WTC11 (cell line): ENCODE measurements around the gene EMILIN3. TPM values are rescaled to one million over a fixed set of nuclear protein-coding genes. Genes with fewer than 3 reads are reported as not detected.

Experiments used
- ATAC-seq: fragments of 200-7000 bp; cut with Tn5 transposase; 2 replicates; pipeline ENCODE4 v1.10.0; 2021; ENCODE audit warnings: mild to moderate bottlenecking, moderate library complexity
- CTCF ChIA-PET: fragments of 300-600 bp; sonication (Branson Sonifier 250); formaldehyde crosslinking; loops from one replicate; lab custom pipeline; 2021; ENCODE audit warnings: antibody characterized with exemption; lab: Charles Lee
- POLR2A ChIA-PET: fragments of 350-600 bp; sonication (Branson Sonifier 250); formaldehyde crosslinking; loops from one replicate; lab custom pipeline; 2021; ENCODE audit warnings: antibody characterized with exemption; lab: Charles Lee
- DNase-seq: peaks from one replicate; pipeline ENCODE4 v3.0.0; 2021; ENCODE audit warnings: low spot score
- H3K27ac Mint-ChIP-seq: 2 replicates; pipeline ENCODE4 v1.8.0; 2021; ENCODE audit warnings: mixed read lengths
- H3K27me3 Mint-ChIP-seq: 2 replicates; pipeline ENCODE4 v1.8.0; 2021; ENCODE audit warnings: low read depth, mild to moderate bottlenecking, moderate library complexity, mixed read lengths
- H3K36me3 Mint-ChIP-seq: 2 replicates; pipeline ENCODE4 v1.8.0; 2021; ENCODE audit warnings: mixed read lengths
- H3K4me1 Mint-ChIP-seq: 2 replicates; pipeline ENCODE4 v1.8.0; 2022; ENCODE audit warnings: mixed read lengths
- H3K4me3 Mint-ChIP-seq: 2 replicates; pipeline ENCODE4 v1.8.0; 2021; ENCODE audit warnings: mild to moderate bottlenecking, moderate library complexity, mixed read lengths
- H3K9me3 Mint-ChIP-seq: 2 replicates; pipeline ENCODE4 v1.8.0; 2021; ENCODE audit warnings: mixed read lengths
- FOXK1 ChIP-seq: sonication (generic); formaldehyde crosslinking; IDR thresholded peaks from 2 replicates; pipeline ENCODE4 v1.8.0; 2022; ENCODE audit warnings: mild to moderate bottlenecking, moderate library complexity, missing genetic modification reagents
- IRF2 ChIP-seq: sonication (generic); formaldehyde crosslinking; IDR thresholded peaks from 2 replicates; pipeline ENCODE4 v1.8.0; 2022; ENCODE audit warnings: low read depth, missing genetic modification reagents, borderline replicate concordance
- JAZF1 ChIP-seq: fragments of 250-450 bp; sonication (Bioruptor Pico); IDR thresholded peaks from 2 replicates; pipeline ENCODE4 v1.9.0; 2021; ENCODE audit warnings: moderate library complexity, mild to moderate bottlenecking, inconsistent platforms
- NFATC4 ChIP-seq: fragments of 250-450 bp; sonication (Bioruptor Pico); IDR thresholded peaks from 2 replicates; pipeline ENCODE4 v1.9.0; 2021; ENCODE audit warnings: mild to moderate bottlenecking
- NFYB ChIP-seq: sonication (generic); formaldehyde crosslinking; conservative IDR thresholded peaks from 2 replicates; pipeline ENCODE4 v1.8.0; 2022; ENCODE audit warnings: low read depth, missing genetic modification reagents
- OVOL2 ChIP-seq: fragments of 250-450 bp; sonication (Bioruptor Pico); IDR thresholded peaks from 2 replicates; pipeline ENCODE4 v1.9.0; 2021; ENCODE audit warnings: mild to moderate bottlenecking, borderline replicate concordance
- ZBTB21 ChIP-seq: sonication (generic); formaldehyde crosslinking; IDR thresholded peaks from 2 replicates; pipeline ENCODE4 v1.8.1; 2023; ENCODE audit warnings: mild to moderate bottlenecking, missing genetic modification reagents, borderline replicate concordance
- total RNA-seq: library from RNA; stranded (reverse); gene quantifications from 3 replicates; pipeline ENCODE4 v1.2.3, GENCODE V29; 2021
- TF ChIP-seq, protein P1 (sequence below): sonication (generic); formaldehyde crosslinking; IDR thresholded peaks from 2 replicates; pipeline ENCODE4 v1.8.0; 2022; ENCODE audit warnings: missing genetic modification reagents
- TF ChIP-seq, protein P2 (sequence below): sonication (generic); formaldehyde crosslinking; IDR thresholded peaks from 2 replicates; pipeline ENCODE4 v1.8.1; 2022; ENCODE audit warnings: mild to moderate bottlenecking, missing genetic modification reagents, moderate library complexity, borderline replicate concordance
- TF ChIP-seq, protein P3 (sequence below): fragments of 250-450 bp; sonication (Bioruptor Pico); IDR thresholded peaks from 2 replicates; pipeline ENCODE4 v1.9.0; 2021; ENCODE audit warnings: mild to moderate bottlenecking, borderline replicate concordance
- TF ChIP-seq, protein P4 (sequence below): sonication (generic); formaldehyde crosslinking; IDR thresholded peaks from 2 replicates; pipeline ENCODE4 v1.8.1; 2023; ENCODE audit warnings: mild to moderate bottlenecking, missing genetic modification reagents, moderate library complexity
- TF ChIP-seq, protein P5 (sequence below): sonication (generic); formaldehyde crosslinking; IDR thresholded peaks from 2 replicates; pipeline ENCODE4 v1.8.0; 2022; ENCODE audit warnings: mild to moderate bottlenecking, missing genetic modification reagents
- TF ChIP-seq, protein P6 (sequence below): sonication (generic); formaldehyde crosslinking; IDR thresholded peaks from 2 replicates; pipeline ENCODE4 v1.8.0; 2022; ENCODE audit warnings: mild to moderate bottlenecking, missing genetic modification reagents
- TF ChIP-seq, protein P7 (sequence below): sonication (generic); formaldehyde crosslinking; IDR thresholded peaks from 2 replicates; pipeline ENCODE4 v1.8.1; 2022; ENCODE audit warnings: low read depth, missing genetic modification reagents, borderline replicate concordance

Gene EMILIN3
- total RNA-seq, 1 experiment from 2014 or later = 5.5 TPM

DNA sequence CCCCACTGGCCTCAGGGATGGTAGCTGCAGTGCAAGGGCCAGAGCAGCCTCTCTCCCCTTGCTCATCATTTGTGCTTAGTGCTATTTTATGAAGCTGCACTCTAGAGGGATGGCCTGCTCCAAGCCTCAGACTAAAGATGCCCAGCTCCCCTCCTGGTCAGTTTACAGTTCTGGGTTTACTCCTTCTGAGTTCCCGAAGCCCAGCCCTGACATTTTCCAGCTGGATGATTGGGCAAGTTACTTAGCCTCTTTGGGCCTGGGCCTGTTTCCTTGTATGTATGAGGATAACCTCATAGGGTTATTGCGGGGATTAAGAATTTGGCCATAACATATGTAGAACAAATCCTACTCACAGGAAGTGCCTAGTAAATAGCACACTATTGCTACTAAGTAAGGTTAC, 31.8 kb upstream of the EMILIN3 start:
- TF ChIP-seq IRF2 = no peak
- no peak for TF ChIP-seq FOXK1
- TF ChIP-seq, protein P1, sequence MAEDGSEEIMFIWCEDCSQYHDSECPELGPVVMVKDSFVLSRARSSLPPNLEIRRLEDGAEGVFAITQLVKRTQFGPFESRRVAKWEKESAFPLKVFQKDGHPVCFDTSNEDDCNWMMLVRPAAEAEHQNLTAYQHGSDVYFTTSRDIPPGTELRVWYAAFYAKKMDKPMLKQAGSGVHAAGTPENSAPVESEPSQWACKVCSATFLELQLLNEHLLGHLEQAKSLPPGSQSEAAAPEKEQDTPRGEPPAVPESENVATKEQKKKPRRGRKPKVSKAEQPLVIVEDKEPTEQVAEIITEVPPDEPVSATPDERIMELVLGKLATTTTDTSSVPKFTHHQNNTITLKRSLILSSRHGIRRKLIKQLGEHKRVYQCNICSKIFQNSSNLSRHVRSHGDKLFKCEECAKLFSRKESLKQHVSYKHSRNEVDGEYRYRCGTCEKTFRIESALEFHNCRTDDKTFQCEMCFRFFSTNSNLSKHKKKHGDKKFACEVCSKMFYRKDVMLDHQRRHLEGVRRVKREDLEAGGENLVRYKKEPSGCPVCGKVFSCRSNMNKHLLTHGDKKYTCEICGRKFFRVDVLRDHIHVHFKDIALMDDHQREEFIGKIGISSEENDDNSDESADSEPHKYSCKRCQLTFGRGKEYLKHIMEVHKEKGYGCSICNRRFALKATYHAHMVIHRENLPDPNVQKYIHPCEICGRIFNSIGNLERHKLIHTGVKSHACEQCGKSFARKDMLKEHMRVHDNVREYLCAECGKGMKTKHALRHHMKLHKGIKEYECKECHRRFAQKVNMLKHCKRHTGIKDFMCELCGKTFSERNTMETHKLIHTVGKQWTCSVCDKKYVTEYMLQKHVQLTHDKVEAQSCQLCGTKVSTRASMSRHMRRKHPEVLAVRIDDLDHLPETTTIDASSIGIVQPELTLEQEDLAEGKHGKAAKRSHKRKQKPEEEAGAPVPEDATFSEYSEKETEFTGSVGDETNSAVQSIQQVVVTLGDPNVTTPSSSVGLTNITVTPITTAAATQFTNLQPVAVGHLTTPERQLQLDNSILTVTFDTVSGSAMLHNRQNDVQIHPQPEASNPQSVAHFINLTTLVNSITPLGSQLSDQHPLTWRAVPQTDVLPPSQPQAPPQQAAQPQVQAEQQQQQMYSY (CRISPR knock-in tag) = no peak
- no peak for TF ChIP-seq ZBTB21 (CRISPR knock-in tag)
- TF ChIP-seq, protein P2, sequence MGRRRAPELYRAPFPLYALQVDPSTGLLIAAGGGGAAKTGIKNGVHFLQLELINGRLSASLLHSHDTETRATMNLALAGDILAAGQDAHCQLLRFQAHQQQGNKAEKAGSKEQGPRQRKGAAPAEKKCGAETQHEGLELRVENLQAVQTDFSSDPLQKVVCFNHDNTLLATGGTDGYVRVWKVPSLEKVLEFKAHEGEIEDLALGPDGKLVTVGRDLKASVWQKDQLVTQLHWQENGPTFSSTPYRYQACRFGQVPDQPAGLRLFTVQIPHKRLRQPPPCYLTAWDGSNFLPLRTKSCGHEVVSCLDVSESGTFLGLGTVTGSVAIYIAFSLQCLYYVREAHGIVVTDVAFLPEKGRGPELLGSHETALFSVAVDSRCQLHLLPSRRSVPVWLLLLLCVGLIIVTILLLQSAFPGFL (CRISPR knock-in tag) = no peak
- TF ChIP-seq NFATC4 = no peak
- no peak for TF ChIP-seq NFYB
- no peak for TF ChIP-seq OVOL2 (CRISPR knock-in tag)
- TF ChIP-seq, protein P3, sequence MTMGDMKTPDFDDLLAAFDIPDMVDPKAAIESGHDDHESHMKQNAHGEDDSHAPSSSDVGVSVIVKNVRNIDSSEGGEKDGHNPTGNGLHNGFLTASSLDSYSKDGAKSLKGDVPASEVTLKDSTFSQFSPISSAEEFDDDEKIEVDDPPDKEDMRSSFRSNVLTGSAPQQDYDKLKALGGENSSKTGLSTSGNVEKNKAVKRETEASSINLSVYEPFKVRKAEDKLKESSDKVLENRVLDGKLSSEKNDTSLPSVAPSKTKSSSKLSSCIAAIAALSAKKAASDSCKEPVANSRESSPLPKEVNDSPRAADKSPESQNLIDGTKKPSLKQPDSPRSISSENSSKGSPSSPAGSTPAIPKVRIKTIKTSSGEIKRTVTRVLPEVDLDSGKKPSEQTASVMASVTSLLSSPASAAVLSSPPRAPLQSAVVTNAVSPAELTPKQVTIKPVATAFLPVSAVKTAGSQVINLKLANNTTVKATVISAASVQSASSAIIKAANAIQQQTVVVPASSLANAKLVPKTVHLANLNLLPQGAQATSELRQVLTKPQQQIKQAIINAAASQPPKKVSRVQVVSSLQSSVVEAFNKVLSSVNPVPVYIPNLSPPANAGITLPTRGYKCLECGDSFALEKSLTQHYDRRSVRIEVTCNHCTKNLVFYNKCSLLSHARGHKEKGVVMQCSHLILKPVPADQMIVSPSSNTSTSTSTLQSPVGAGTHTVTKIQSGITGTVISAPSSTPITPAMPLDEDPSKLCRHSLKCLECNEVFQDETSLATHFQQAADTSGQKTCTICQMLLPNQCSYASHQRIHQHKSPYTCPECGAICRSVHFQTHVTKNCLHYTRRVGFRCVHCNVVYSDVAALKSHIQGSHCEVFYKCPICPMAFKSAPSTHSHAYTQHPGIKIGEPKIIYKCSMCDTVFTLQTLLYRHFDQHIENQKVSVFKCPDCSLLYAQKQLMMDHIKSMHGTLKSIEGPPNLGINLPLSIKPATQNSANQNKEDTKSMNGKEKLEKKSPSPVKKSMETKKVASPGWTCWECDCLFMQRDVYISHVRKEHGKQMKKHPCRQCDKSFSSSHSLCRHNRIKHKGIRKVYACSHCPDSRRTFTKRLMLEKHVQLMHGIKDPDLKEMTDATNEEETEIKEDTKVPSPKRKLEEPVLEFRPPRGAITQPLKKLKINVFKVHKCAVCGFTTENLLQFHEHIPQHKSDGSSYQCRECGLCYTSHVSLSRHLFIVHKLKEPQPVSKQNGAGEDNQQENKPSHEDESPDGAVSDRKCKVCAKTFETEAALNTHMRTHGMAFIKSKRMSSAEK = no peak
- TF ChIP-seq, protein P4, sequence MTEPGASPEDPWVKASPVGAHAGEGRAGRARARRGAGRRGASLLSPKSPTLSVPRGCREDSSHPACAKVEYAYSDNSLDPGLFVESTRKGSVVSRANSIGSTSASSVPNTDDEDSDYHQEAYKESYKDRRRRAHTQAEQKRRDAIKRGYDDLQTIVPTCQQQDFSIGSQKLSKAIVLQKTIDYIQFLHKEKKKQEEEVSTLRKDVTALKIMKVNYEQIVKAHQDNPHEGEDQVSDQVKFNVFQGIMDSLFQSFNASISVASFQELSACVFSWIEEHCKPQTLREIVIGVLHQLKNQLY (CRISPR knock-in tag) = no peak
- TF ChIP-seq, protein P5, sequence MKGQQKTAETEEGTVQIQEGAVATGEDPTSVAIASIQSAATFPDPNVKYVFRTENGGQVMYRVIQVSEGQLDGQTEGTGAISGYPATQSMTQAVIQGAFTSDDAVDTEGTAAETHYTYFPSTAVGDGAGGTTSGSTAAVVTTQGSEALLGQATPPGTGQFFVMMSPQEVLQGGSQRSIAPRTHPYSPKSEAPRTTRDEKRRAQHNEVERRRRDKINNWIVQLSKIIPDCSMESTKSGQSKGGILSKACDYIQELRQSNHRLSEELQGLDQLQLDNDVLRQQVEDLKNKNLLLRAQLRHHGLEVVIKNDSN (CRISPR knock-in tag) = no peak
- no peak for TF ChIP-seq JAZF1 (CRISPR knock-in tag)
- TF ChIP-seq, protein P6, sequence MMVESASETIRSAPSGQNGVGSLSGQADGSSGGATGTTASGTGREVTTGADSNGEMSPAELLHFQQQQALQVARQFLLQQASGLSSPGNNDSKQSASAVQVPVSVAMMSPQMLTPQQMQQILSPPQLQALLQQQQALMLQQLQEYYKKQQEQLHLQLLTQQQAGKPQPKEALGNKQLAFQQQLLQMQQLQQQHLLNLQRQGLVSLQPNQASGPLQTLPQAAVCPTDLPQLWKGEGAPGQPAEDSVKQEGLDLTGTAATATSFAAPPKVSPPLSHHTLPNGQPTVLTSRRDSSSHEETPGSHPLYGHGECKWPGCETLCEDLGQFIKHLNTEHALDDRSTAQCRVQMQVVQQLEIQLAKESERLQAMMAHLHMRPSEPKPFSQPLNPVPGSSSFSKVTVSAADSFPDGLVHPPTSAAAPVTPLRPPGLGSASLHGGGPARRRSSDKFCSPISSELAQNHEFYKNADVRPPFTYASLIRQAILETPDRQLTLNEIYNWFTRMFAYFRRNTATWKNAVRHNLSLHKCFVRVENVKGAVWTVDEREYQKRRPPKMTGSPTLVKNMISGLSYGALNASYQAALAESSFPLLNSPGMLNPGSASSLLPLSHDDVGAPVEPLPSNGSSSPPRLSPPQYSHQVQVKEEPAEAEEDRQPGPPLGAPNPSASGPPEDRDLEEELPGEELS (CRISPR knock-in tag) = no peak
- TF ChIP-seq, protein P7, sequence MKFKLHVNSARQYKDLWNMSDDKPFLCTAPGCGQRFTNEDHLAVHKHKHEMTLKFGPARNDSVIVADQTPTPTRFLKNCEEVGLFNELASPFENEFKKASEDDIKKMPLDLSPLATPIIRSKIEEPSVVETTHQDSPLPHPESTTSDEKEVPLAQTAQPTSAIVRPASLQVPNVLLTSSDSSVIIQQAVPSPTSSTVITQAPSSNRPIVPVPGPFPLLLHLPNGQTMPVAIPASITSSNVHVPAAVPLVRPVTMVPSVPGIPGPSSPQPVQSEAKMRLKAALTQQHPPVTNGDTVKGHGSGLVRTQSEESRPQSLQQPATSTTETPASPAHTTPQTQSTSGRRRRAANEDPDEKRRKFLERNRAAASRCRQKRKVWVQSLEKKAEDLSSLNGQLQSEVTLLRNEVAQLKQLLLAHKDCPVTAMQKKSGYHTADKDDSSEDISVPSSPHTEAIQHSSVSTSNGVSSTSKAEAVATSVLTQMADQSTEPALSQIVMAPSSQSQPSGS = no peak
- Mint-ChIP-seq H3K36me3 (peaks cover 4% of the 10 kb centered on the region), H3K9me3 (no peaks in the 10 kb centered on the region), H3K4me1 (peaks cover 19% of the 10 kb centered on the region), H3K27me3 (no peaks in the 10 kb centered on the region; the same call in 1 of the 2 replicates), H3K27ac (no peak overlapping the region), H3K4me3 (no peak overlapping the region)
- CTCF ChIA-PET = interaction anchor here (0.8 to 2.4 kb wide), 4 partner anchors 14 to 58 kb away, joined by 3 to 7 read pairs (median 4); partner anchors contain the start of gene LPIN3
- DNase-seq (no peak), ATAC-seq (no peak)
- POLR2A ChIA-PET = interaction anchor here (0.5 kb wide), 1 partner anchor 163 kb away, joined by 3 read pairs; no protein-coding TSS in a partner anchor
